PC-9 (cell line): Measurements from ENCODE around the gene PLA2G2C. TPM values are rescaled to one million over a fixed set of nuclear protein-coding genes. Genes with fewer than 3 reads are reported as not detected.

Source experiments
- BruUV-seq: library from RNA; stranded (reverse); fragments of 400-500 nt; replicated peaks from 2 replicates; lab custom pipeline; 2021; lab: Mats Ljungman, UMichigan
- CTCF ChIA-PET: fragments of 300-600 bp; sonication (Branson Sonifier 250); formaldehyde crosslinking; loops from one replicate; lab custom pipeline; 2022; ENCODE audit warnings: antibody characterized with exemption; lab: Charles Lee
- POLR2A ChIA-PET: fragments of 300-600 bp; sonication (Branson Sonifier 250); formaldehyde crosslinking; loops from one replicate; lab custom pipeline; 2022; ENCODE audit warnings: antibody characterized with exemption; ENCODE audit not compliant: unreplicated experiment; lab: Charles Lee
- DNase-seq, 2 experiments: peaks; one replicate each; pipeline versions ENCODE4 v3.0.0 to v3.0.0-alpha.2; 2015 to 2022; ENCODE audit warnings: mixed read lengths in 1 of 2
- H2AFZ ChIP-seq: fragments of 200-600 bp; sonication (generic); 2 replicates; pipeline ENCODE4 v1.8.1; 2017; ENCODE audit warnings: antibody characterized with exemption
- H3F3A ChIP-seq: fragments of 200-600 bp; sonication (generic); 2 replicates; pipeline ENCODE4 v1.8.1; 2017; ENCODE audit warnings: antibody characterized with exemption, mild to moderate bottlenecking, low read depth; ENCODE audit not compliant: insufficient read depth
- H3K27ac ChIP-seq: fragments of 200-600 bp; sonication (generic); 2 replicates; pipeline ENCODE4 v1.6.1; 2016; ENCODE audit warnings: mixed run types
- H3K27me3 ChIP-seq: fragments of 200-600 bp; sonication (generic); 2 replicates; pipeline ENCODE4 v1.6.1; 2016; ENCODE audit warnings: low read depth, mixed run types; ENCODE audit not compliant: insufficient read depth
- H3K36me3 ChIP-seq: fragments of 200-600 bp; sonication (generic); 2 replicates; pipeline ENCODE4 v1.6.1; 2016; ENCODE audit warnings: low read depth, mixed run types
- H3K4me1 ChIP-seq: fragments of 200-600 bp; sonication (generic); replicated peaks from 2 replicates; pipeline ENCODE4 v1.6.1; 2016; ENCODE audit warnings: mixed run types; ENCODE audit not compliant: insufficient read depth
- H3K4me2 ChIP-seq: fragments of 200-600 bp; sonication (generic); 2 replicates; pipeline ENCODE4 v1.6.1; 2017; ENCODE audit warnings: mixed run types
- H3K4me3 ChIP-seq: fragments of 200-600 bp; sonication (generic); 2 replicates; pipeline ENCODE4 v1.6.1; 2016; ENCODE audit warnings: mixed run types
- H3K79me2 ChIP-seq: fragments of 200-600 bp; sonication (generic); 2 replicates; pipeline ENCODE4 v1.6.1; 2017; ENCODE audit warnings: low read depth, mixed run types
- H3K9me2 ChIP-seq: fragments of 200-600 bp; sonication (generic); 2 replicates; pipeline ENCODE4 v1.8.1; 2017; ENCODE audit warnings: mild to moderate bottlenecking; ENCODE audit not compliant: insufficient read depth
- H3K9me3 ChIP-seq: fragments of 200-600 bp; sonication (generic); 2 replicates; pipeline ENCODE4 v1.8.1; 2016; ENCODE audit warnings: low read depth; ENCODE audit not compliant: insufficient read depth
- H4K20me1 ChIP-seq: fragments of 200-600 bp; sonication (generic); 2 replicates; pipeline ENCODE4 v1.8.1; 2017; ENCODE audit not compliant: insufficient read depth
- CTCF ChIP-seq: fragments of 200-600 bp; sonication (generic); conservative IDR thresholded peaks from 2 replicates; pipeline ENCODE4 v1.6.1; 2017; ENCODE audit warnings: mixed run types, antibody characterized with exemption, mild to moderate bottlenecking, moderate library complexity
- EZH2 ChIP-seq: fragments of 200-600 bp; sonication (generic); IDR thresholded peaks from 2 replicates; pipeline ENCODE4 v1.8.0; 2017; ENCODE audit warnings: antibody characterized with exemption, low read depth
- intact Hi-C: fragments of 100-400 bp; cut with micrococcal nuclease; formaldehyde crosslinking; loops from one replicate; pipeline ENCODE4 v1.10.0; 2022; ENCODE audit not compliant: unreplicated experiment
- total RNA-seq: library from RNA; stranded (reverse); gene quantifications from 2 replicates; pipeline ENCODE4 v1.2.3, GENCODE V29; 2021

The PLA2G2C gene
- total RNA-seq, 1 experiment from 2014 or later: 0.55 TPM

GRCh38 chr1:20174937-20175666 lies 11.2 kb downstream of the PLA2G2C start:
- ChIA-PET POLR2A (no interaction called here), CTCF (no interaction called here)
- Histone ChIP-seq H3K9me3 (no peaks in the 10 kb centered on the region), H3K79me2 (no peaks in the 10 kb centered on the region), H2AFZ (no peak overlapping the region), H3K27ac (no peak overlapping the region), H4K20me1 (no peaks in the 10 kb centered on the region), H3K36me3 (no peaks in the 10 kb centered on the region), H3F3A (0 out of 2 replicates have a peak, but pooled peaks cover 5% of the 10 kb centered on the region), H3K4me2 (no peak overlapping the region), H3K27me3 (no peaks in the 10 kb centered on the region), H3K9me2 (no peaks in the 10 kb centered on the region), H3K4me1 (peaks cover 16% of the 10 kb centered on the region), H3K4me3 (no peak overlapping the region)
- intact Hi-C loops: no loop called here
- no TSS peak for BruUV-seq
- DNase-seq: no peak
- no peak for TF ChIP-seq EZH2
- TF ChIP-seq CTCF: no peak

- no peak for DNase-seq
- intact Hi-C loops: no loop called here
- POLR2A ChIA-PET: no interaction called here
Measured at GRCh38 chr1:20172033-20172590, 14.2 kb downstream of the PLA2G2C start.

GRCh38 chr1:20169932-20170331 lies 16.4 kb downstream of the PLA2G2C start:
- ChIA-PET CTCF (no interaction called here), POLR2A (no interaction called here)
- H3K27me3 ChIP-seq: no peaks in the 10 kb centered on the region
- 0 out of 2 replicates have a peak, but pooled peaks cover 2% of the 10 kb centered on the region for H3K79me2 ChIP-seq
- H3K9me3 ChIP-seq: no peaks in the 10 kb centered on the region
- TF ChIP-seq CTCF (no peak), EZH2 (no peak)
- H3F3A ChIP-seq: peaks cover 4% of the 10 kb centered on the region; the same call in 1 of the 2 replicates
- H3K36me3 ChIP-seq: no peaks in the 10 kb centered on the region
- H3K9me2 ChIP-seq: no peaks in the 10 kb centered on the region
- no peak for DNase-seq
- intact Hi-C loops: no loop called here
- H2AFZ ChIP-seq: no peak overlapping the region
- no peak overlapping the region for H3K4me3 ChIP-seq
- peaks cover 10% of the 10 kb centered on the region for H3K4me1 ChIP-seq
- no peak overlapping the region for H3K27ac ChIP-seq
- H3K4me2 ChIP-seq: no peak overlapping the region
- no TSS peak for BruUV-seq
- H4K20me1 ChIP-seq: no peaks in the 10 kb centered on the region

More at GRCh38 chr1:20172033-20172590, 14.2 kb downstream of the PLA2G2C start:
- H2AFZ ChIP-seq: no peak overlapping the region
- TF ChIP-seq CTCF: no peak
- no peaks in the 10 kb centered on the region for H3K36me3 ChIP-seq
- H3K4me1 ChIP-seq: peaks cover 10% of the 10 kb centered on the region
- no peaks in the 10 kb centered on the region for H3K9me2 ChIP-seq
- H3K27me3 ChIP-seq: no peaks in the 10 kb centered on the region
- no peaks in the 10 kb centered on the region for H3F3A ChIP-seq
- no peaks in the 10 kb centered on the region for H3K9me3 ChIP-seq
- no peak overlapping the region for H3K4me2 ChIP-seq
- no TSS peak for BruUV-seq
- CTCF ChIA-PET: interaction anchor here (1.0 kb wide), 1 partner anchor 8 kb away, joined by 3 read pairs; no protein-coding TSS in a partner anchor
- H3K4me3 ChIP-seq: no peak overlapping the region
- 0 out of 2 replicates have a peak, but pooled peaks cover 2% of the 10 kb centered on the region for H3K79me2 ChIP-seq
- H4K20me1 ChIP-seq: no peaks in the 10 kb centered on the region
- H3K27ac ChIP-seq: no peak overlapping the region
